GM18498 (cell line): Measurements from ENCODE around the gene MREG.
A peak's percentile ranks its signal among the peaks of the same experiment; 100 is the strongest.

Source experiments
- ATAC-seq: cut with Tn5 transposase; IDR thresholded peaks from one replicate; pipeline ENCODE4 v1.9.1; 2021; ENCODE audit warnings: mild to moderate bottlenecking, moderate library complexity; ENCODE audit not compliant: unreplicated experiment

The MREG gene, protein sequence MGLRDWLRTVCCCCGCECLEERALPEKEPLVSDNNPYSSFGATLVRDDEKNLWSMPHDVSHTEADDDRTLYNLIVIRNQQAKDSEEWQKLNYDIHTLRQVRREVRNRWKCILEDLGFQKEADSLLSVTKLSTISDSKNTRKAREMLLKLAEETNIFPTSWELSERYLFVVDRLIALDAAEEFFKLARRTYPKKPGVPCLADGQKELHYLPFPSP

DNA sequence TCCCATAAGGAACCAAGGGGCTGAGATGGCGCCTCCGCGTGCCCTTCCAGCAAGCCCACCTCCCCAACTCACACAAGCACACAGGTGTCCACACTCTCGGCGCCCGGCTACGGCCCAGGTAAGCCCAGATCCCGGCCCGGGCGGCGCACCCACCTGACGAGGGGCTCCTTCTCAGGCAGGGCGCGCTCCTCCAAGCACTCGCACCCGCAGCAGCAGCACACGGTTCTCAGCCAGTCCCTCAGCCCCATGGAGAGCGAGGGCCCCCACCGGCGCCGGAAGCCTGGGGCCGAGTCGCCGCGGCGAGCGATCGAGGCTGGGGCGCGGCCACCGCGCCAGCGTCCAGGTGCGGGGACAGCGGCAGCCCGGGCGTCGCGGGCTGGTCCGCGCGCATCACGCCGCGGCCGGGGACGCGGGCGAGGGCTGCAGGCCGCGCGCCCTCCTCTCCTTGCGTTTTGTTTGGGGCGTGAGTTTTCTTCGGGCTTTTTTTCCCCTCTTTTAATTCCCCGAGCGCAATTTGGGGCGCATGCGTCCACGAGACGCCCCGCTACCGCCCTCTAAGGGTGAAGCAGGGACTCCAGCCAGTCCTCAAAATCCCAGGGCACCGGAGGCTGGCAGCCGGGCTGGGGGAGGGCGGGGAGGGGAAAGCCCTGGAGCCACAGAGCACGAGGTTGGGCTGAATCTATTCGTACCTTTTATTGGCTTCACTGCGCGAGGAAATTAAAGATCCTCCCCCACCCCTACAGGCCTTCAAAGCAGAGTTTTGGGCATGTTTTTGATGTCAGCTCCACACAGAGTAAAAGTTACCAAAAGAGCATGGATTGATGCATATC lies at the start of gene MREG:
MREG (minus strand) TSS at position 472 of the 830 bp plus-strand sequence; CDS start at position 248, 224 bp downstream.
- ATAC-seq = peak; percentile 57

DNA sequence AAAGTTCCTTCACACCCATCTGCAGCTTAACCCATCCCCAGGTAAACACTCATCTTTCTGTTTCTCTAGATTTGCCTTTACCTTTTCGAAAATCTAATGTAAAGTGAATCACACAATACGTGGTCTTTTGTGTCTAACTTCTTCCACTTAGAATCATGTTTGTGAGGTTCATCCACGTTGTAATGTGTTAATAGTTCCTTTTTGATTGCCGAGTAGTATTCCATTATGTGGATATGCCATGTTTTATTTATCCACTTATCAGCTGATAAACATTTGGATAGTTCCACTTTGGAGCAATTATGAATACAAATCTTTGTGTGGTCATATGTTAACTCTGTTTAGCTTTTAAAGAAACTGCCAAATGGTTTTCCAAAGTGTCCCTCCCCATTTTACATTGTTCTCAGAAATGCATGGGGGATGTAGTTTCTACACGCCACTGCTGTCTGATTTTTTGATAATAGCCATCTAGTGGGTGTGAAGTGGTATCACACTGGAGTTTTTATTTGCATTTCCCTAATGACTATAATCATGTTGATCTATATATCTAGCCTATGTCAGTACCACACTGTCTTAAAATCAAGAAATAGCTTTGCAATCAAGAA lies 46.0 kb upstream of the MREG start:
- no peak for ATAC-seq

DNA sequence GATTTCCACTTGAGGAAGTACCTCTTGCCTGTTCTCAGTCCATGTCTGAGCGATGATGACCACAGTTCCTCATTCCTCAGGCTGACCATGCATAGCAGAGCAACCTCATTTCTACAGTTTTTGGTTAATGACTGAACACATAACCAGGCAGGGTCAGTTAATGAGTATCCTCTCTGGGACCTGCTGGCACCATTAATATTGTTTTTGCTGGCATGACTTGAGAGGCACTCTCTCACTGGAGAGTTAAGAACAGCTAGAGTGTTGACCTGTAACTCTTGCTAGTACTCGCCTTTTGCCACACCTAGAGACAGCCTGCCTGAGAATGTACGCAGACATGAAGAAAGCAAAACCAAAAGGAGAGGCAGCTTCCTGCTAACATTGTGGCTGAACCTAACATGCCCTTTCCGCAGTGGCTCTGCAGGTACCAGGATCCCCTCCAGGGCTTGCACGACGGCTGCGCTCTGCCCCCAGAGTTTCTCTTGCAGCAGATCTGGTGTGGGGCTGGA lies 44.4 kb upstream of the MREG start:
- peak; percentile 92 for ATAC-seq

DNA sequence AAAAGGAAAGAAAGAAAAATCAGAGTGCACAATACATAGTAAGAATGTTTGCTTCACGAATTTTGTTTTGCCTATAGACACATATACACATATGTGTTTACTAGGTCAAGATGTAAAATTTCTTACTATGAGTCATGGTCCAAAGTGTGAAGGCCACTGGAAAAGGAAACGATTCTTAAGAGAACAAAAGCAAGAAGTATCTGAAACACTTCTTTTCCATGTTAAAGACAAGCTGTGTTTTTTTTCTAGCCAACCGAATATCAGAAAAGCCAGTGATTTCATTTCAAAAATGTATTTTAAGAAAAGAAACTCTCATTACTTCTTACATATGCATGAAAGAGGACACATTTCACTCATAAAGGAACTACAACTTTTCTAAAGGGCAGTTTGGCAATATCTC lies 43.4 kb upstream of the MREG start:
- ATAC-seq = peak; percentile 38

DNA sequence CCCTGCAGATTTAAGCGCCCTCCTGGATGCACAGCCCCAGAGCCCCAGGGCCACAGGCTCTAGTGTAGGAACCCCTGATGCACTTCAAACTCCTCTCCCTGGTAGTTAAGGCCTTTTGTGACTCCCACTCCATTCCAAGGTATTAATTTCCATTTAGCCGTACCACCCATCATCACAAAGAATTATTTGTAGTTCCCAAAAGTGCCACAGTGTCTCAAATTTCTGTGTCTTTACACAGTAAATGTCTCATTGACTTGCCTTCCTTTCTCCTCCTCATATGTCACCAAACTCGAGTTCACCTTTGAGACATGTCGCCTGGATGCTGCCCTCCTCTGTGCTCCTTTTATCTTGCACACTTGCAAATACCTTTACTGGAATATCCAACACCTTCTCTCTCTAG lies 42.3 kb upstream of the MREG start:
- no peak for ATAC-seq

DNA sequence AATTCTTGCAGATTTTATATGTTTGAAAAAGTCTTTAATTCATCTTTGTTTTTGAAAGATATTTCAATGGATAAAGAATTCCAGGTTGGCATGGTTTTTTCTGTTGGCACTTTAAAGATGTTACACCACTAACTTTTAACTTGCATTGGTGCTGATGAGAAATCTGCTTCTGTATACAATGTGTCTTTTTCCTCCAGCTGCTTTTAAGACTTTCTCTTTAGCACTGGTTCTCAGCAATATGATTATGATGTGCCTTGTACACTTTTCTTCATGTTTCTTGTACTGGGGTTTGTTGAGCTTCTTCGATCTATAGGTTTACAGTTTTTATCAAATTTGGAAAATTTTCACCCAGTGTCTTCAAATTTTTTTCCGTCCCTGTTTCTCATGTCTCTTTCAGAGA lies 39.1 kb upstream of the MREG start:
- ATAC-seq = no peak

DNA sequence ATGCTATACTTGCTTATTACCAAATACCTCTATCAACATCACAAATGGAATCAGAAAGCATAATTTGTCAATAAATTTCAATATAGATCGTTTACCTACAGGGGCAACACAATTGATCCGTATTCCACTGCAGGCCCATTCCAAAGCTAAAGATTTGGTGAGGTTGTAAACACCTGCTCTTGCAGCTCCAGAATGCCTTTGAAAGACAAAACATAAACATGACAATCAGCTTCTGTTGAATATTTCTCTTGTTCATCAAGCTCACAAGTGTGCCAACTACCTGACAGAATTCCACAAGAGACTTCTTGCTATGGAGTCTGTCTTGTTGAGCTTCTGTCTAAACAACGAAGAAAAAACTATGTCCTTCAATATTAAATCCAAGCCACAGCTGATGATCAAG lies 38.0 kb upstream of the MREG start:
- ATAC-seq = no peak

DNA sequence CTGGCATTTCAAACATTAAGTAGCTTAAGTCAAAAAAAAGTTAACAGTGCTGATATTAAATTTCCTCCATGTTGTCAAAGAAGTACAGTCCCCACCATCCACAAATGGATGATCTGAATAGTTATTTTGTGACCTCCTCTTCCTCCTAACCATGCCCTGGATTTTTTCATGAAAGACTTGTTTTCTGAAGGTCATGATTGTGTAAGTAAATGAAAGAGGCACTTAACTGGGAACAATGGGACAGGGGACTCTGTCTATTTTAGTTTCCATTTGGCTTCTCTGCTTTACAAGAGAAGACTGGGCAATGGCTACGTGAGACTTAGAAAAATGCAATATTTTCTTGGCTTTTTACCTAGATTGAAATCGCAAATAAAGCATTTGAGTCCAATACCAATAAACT lies 36.1 kb upstream of the MREG start:
- ATAC-seq = no peak

DNA sequence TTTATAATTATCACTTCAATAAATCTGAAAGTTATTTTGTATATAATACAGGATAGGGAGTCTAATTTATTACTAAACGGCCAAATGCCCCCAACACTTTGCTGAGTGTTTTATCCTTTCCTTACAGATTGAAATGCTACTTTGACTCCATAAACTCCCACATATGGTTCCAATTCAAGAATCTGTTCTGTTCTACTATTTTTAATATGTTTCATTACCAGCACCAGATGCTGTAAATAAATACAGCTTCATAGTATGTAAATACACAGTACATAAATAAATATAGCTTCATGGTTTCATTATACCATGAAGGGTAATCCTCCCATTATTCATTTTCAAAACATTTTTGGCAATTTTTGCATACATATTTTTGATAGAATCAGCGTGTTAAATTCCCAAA lies 34.0 kb upstream of the MREG start:
- no peak for ATAC-seq

DNA sequence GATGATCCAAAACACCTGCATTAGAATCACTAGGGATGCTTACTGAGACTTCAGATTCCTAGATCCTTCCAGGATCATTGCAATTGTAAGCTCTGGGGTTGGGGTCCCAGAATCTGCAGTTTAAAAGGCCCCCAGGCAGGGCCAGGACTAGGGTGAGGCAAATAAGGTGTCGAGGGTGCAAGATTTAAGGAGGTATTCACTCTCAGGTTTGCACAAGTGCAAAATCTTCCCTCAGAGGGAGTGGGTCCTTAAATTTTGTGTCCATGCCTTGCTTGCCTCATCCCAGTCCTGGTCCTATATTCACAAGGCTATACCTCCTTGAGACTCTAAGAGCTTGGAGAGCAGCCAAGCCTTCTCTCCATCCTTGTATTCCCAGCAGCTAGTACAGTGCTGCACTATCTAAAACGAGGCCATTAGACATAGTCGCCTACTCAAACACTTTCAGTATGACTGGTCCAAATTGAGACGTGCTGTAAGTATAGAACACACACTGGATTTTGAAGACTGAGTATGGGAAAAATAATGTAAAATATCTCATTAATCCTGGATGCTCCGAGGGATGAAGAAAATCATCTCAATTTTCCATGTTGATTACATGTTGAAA lies 31.6 kb upstream of the MREG start:
- ATAC-seq = peak; percentile 94

DNA sequence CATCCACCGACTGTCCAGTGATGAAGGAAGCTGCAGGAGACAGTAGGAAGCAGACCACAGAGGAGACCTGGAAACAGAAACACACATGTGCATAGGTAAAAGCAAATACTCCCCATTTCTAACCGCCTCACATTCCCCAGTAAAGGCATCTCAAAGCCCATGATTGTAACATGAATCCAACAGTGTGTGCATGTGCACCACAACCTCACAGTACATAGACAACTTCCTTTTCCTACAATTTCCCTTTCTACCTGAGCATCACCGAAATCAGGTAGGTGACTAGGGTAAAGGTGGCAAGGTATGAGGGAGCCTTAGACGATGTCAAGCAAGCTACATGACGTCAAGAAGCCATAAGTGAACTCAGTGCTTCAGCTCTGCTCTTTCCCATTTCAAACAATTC lies 30.6 kb upstream of the MREG start:
- ATAC-seq = no peak

DNA sequence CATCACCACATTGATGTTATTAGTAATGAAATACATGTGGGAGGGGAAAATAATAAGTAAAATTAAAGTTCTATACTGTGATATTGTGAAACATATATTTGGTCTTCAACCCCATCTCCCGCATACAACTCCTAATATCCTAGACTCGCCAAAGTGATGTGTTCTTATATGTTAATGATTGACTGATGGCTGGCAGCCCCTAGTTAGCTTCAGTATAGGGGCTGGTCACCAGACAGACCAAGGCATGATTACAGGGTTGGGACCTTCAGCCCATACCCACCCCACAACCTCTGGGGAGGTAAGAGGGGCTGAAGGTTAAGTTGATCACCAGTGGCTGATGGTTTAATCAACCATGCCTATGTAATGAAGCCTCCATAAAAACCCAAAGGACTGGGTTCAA lies 28.1 kb upstream of the MREG start:
- no peak for ATAC-seq

DNA sequence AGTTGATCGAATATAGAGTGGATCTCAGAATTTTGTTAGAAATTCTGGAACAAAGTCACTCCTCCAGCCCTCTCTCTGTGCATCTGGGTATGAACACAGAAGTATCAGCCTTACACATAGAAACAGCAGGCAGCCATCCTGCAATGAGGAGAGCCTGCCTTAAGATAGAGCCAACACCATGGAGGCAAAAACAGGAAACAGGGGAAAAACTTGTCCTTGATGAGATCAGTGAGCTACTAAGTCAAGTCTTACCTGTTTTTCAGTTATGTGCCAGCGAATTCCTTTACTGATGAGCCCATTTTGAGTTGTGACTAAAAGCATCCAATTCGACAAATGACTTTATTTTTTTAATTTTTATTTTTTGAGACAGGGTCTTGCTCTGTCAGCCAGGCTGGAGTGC lies 26.6 kb upstream of the MREG start:
- no peak for ATAC-seq

DNA sequence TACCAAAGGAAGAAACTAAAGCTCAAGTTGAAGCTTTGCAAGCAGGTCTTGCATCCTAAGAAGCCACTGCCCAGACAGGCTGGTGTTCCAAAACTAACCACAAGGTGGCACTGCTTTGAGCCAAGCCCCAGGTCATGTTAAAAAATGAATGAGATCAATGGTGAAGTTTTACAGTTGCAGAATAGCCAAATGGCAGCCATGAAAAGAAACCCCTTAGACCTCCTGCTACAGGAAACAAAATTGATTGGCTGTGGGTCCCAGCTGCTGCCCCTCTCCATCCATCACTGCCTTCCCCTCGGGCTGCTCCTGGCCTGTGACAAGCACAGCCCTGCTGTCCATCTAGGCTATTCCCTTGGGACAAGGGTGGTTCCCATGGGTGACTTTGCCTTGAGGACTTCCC lies 20.7 kb upstream of the MREG start:
- peak; percentile 48 for ATAC-seq

DNA sequence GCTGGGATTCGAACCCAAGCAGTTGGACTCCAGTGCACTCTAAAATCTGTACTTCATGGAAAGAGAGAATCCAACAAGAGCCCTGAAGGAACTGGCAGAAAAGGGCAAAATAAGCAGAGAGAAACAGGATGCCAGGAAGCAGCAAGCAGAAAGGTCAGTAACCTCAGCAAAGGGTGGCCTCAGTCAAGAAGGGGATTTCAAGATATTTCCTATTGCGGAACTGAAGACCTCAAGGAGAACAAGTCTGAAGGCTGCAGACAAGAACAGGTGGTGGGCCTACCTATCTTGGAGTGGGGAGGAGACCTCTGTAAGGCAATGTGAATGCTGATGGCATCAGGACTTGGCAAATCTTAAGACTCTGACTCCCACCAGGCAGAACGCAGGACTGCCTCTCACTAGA lies 20.1 kb upstream of the MREG start:
- peak; percentile 32 for ATAC-seq

DNA sequence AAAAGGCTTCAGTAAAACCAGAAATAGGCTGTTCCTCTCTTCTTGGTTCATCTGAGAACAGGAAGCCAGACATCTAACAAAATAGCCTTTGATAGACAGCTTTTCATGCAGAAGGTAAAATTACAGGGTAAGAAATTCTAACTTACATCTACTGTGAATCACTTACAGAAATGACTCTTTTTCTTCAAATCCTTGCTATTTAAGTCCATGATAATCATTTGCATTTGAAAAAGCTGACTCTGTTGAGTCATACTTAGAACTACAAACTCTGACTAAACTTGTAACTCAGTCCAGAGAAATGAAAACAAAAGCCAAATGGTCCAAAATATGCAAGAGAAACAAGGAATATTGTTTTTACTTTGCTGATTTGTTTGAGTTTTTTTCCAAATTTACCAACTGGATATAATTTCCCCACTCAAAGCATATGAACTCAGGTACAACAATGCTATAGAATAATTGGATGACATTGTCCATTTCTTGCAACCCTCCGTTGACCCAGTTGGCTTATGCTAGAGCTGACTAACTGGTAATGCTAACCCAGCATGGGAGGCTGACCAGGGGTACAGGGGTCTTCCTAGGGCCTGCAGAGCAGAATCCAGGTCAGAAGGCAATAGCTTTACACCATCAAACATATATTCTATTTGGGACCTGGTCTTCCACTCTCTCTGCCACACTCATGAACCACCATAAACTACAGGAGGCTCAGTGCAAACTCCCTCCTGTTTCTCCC lies 18.8 kb upstream of the MREG start:
- peak; percentile 74 for ATAC-seq

DNA sequence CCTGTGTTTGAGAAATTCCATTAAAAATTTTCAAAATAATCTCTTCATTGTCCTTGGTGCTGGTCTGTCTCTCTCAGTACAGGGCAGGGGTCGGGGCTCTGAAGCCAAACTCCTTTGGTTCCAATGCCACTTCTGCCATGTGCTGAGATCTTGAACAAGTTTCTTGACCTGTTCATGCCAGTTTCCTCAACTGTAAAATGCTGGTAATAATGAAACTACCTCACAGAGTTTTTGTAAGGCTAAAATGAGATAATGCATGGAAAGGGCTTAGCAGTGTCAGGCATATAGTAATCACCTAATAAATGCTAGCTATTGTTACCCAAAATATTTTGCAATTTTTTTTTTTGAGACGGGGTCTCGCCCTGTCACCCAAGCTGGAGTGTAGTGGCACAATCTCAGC lies 16.9 kb upstream of the MREG start:
- no peak for ATAC-seq

DNA sequence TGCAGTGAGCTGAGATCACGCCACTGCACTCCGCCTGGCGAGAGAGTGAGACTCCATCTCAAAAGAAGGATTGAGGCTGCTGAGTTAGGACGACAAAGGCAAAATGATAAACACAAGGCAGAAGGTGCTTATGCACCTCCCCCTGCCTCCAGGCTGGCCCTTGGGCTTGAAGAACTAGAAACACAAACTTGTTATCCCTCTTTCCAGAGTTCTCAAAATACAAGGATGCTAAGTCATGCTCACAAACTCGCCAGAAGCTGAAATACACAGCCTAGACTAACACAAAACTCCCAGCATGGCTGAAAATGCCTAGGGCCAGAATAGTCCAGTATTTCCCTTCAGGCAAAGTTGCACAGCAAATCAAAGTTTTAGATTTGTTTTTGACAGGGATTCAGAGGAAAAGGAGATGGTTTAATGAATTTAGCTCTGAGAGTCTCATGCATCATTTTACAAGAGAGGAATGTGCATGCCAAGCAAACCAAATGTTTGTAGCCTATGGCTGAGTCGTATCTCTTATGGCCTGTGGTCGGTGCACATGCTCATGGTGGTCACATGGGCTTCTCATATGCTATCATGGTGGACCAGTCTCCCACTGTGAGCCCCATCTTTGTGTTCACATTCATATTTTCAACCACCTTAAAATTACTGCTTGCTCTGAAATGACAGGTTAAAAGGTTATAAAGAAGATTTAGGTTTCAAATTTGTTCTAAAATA lies 16.2 kb upstream of the MREG start:
- ATAC-seq = no peak

DNA sequence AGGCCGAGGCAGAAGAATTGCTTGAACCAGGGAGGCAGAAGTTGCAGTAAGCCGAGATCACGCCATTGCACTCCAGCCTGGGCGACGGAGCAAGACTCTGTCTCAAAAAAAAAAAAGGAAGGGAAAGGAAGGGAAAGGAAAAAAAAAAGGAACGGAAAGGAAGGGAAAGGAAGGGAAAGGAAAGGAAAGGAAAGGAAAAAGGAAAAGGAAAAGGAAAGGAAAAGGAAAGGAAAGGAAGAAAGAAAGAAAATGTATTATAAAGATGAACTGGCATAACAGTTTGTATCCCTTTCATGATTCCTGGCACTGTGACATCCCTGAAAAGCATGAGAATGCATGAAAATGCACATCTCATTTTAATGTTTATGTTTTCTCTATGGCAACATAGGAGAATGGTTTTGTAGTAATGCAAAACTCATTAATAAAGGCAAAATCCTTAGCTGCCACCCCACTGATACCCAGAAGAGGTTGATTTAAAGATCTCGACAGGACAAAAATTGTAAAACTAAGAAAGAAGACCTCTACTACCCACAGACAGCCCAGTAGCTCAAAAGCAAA lies 11.5 kb upstream of the MREG start:
- no peak for ATAC-seq

DNA sequence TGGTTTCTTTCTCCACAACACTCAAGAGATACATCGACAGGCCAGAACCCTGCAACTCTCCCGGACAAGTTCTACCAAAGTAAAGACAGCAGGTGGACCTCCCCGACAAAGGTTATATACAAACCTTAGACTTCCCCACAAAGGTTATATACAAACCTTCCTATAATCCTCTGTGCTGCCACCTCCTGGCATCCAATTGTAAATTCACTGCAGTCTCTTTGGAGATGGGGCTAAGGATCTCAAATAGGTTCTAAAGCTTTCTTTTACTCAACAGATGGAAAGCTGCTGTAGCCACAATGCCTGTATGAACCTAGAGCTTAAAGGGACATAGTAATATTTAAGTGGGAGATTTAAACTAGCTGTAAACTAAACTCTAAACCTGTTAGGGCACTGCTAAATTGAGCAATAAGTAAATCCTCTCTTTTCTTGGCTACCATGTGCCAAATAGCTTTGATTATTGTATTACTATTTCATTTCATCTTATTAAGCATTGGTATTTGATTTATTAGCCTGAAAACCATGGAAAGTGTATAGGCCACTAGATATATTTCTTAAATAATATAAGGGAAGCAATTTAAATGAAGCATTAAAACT lies 9.8 kb upstream of the MREG start:
- peak; percentile 89 for ATAC-seq
